ENCODE measurements around the gene PDCD4. TPM values are rescaled to one million over a fixed set of nuclear protein-coding genes. Genes with fewer than 3 reads are reported as not detected.

PDCD4 gene
- total and polyA plus RNA-seq, 2 of the 8 experiments (the other 6 are each of a cell fraction or from before 2014, with no cell fraction given): 3.3 to 26.8 TPM

DNA sequence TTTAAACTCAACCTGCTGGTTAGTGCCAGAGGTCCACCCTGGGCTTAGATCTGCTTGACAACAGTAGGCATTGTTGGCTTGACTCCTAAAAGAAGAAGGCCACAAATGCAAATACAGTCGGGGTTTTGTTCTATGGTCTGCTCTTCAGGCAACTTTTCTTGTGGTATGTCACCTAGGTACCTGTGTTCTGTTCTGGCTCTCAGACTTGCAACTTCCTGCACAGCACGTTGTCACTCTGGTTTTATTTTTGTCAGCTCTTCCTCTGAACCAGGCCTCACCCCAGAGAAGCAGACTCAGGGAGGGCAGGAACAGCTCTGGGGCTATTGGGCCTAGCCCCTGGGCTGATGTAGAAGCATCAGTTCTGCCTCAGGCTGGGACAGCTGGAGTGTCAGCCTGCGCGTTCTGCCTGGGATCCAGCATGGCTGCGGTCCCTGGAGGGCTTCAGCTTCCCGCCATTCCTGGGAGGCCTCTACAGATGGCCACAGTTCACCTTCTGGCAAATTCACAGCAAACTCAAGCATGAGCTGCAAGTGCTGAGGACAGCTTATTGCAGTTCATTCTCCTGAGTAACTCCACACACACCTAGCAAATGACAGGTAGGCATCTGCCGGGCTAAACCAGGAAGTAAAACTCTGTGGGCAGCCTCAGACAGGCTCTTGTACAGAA is 11.0 kb upstream of the PDCD4 start:
- Histone ChIP-seq H3K4me3 (ENCODE audit: extremely low read depth in 1 of 4, insufficient read depth in 2 of 4, low read depth in 3 of 4, low read length in 4 of 4) (no peak overlapping the region), H3K23me2 (ENCODE audit: low read depth, low read length) (no peaks in the 10 kb centered on the region; the same call in 1 of the 2 replicates), H4K91ac (replicated peaks; ENCODE audit: insufficient read length, low read length) (no peak overlapping the region), H3K4me1 (replicated peaks in 1 of 4; ENCODE audit: control insufficient read depth in 3 of 4, insufficient read depth in 4 of 4, low read length in 3 of 4) (no peaks in the 10 kb centered on the region), H3K79me1 (ENCODE audit: low read depth, low read length) (no peaks in the 10 kb centered on the region), H2AK5ac (ENCODE audit: low read depth, low read length) (no peak overlapping the region), H3K18ac (ENCODE audit: extremely low read depth, low read length) (no peak overlapping the region), H3K36me3 (ENCODE audit: control insufficient read depth in 2 of 4, insufficient read depth in 4 of 4, low read length in 3 of 4) (no peaks in the 10 kb centered on the region; a peak in 1 of 8 replicates), H3K9ac (replicated peaks in 1 of 4; ENCODE audit: extremely low read depth in 1 of 4, low read depth in 3 of 4, low read length in 3 of 4) (no peak overlapping the region), H3K79me2 (ENCODE audit: control insufficient read depth in 1 of 2, insufficient read depth in 2 of 2, low read length in 2 of 2) (no peaks in the 10 kb centered on the region), H3K56ac (replicated peaks; ENCODE audit: insufficient read length, low read depth, low read length) (no peak overlapping the region), H4K8ac (ENCODE audit: extremely low read depth, insufficient read depth, low read length) (peak overlapping the region; percentile 65), H2BK20ac (ENCODE audit: low read length) (no peak overlapping the region), H3K23ac (ENCODE audit: insufficient read length) (no peak overlapping the region), H3K9me3 (ENCODE audit: insufficient read depth in 2 of 2, low read depth in 1 of 2, low read length in 1 of 2) (no peaks in the 10 kb centered on the region), H3K4ac (replicated peaks; ENCODE audit: insufficient read length, low read depth, low read length) (no peak overlapping the region), H2BK120ac (replicated peaks; ENCODE audit: low read depth, low read length) (no peak overlapping the region), H2AFZ (ENCODE audit: low read length) (peak overlapping the region; percentile 81; the same call in 1 of the 2 replicates), H3K14ac (ENCODE audit: insufficient read length) (no peak overlapping the region), H3K27ac (ENCODE audit: low read depth, low read length) (no peak overlapping the region), H3K27me3 (replicated peaks in 1 of 4; ENCODE audit: control insufficient read depth in 3 of 4, extremely low read depth in 1 of 4, insufficient read depth in 3 of 4, low read length in 3 of 4) (no peaks in the 10 kb centered on the region), H2BK12ac (ENCODE audit: low read depth, low read length) (no peak overlapping the region), H2BK5ac (ENCODE audit: low read depth, low read length) (no peak overlapping the region), H4K5ac (ENCODE audit: insufficient read length, low read depth, low read length) (no peak overlapping the region), H2BK15ac (ENCODE audit: low read length) (no peak overlapping the region), H3K4me2 (ENCODE audit: insufficient read depth in 1 of 2, low read depth in 2 of 2, low read length in 2 of 2) (no peak overlapping the region), H4K20me1 (replicated peaks in 1 of 2; ENCODE audit: control insufficient read depth in 1 of 2, insufficient read depth in 2 of 2, low read length in 2 of 2) (no peaks in the 10 kb centered on the region)
- WGBS, 2 experiments (ENCODE audit: extremely low coverage in 1 of 2, insufficient coverage in 1 of 2, insufficient read length in 1 of 2, insufficient replicate concordance in 2 of 2, low coverage in 1 of 2, low lambda C conversion rate in 2 of 2, missing lambda C conversion rate in 1 of 2): 91% methylated on average over 7 of the region's 7 CpGs; no CpG with 5 or more reads in 1 of the 2 experiments
- ChIA-PET POLR2A (ENCODE audit: partially characterized antibody) (interaction anchor here (0.6 to 2.8 kb wide), 3 partner anchors 11 to 20 kb away, joined by 3 to 12 read pairs (median 4); partner anchors contain the start of gene PDCD4), CTCF (ENCODE audit: partially characterized antibody) (interaction anchor here (0.5 kb wide), 1 partner anchor 250 kb away, joined by 3 read pairs; no protein-coding TSS in a partner anchor)
- FAIRE-seq: no peak
- DNase-seq (ENCODE audit: low read depth in 1 of 2, low spot score in 2 of 2): peak in 1 of 2 experiments; percentile 35
- TF ChIP-seq TAF7 (optimal IDR thresholded peaks at IDR 0.05; ENCODE audit: borderline replicate concordance, low read depth, low read length) (no peak), HDAC2 (IDR thresholded peaks at IDR 0.05; ENCODE audit: borderline replicate concordance in 1 of 2, low read depth in 2 of 2, low read length in 2 of 2) (no peak), RBBP5 (IDR thresholded peaks at IDR 0.05; ENCODE audit: borderline replicate concordance, low read depth, low read length) (no peak), FOSL1 (IDR thresholded peaks at IDR 0.05; ENCODE audit: insufficient read depth, low read depth, low read length) (no peak), SRF (IDR thresholded peaks at IDR 0.05; ENCODE audit: low read depth, low read length) (no peak), SP1 (IDR thresholded peaks at IDR 0.05; ENCODE audit: low read depth, low read length) (no peak)
- TF ChIP-seq, protein P1, sequence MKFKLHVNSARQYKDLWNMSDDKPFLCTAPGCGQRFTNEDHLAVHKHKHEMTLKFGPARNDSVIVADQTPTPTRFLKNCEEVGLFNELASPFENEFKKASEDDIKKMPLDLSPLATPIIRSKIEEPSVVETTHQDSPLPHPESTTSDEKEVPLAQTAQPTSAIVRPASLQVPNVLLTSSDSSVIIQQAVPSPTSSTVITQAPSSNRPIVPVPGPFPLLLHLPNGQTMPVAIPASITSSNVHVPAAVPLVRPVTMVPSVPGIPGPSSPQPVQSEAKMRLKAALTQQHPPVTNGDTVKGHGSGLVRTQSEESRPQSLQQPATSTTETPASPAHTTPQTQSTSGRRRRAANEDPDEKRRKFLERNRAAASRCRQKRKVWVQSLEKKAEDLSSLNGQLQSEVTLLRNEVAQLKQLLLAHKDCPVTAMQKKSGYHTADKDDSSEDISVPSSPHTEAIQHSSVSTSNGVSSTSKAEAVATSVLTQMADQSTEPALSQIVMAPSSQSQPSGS (IDR thresholded peaks at IDR 0.05; ENCODE audit: low read length): no peak
- TF ChIP-seq, protein P2, sequence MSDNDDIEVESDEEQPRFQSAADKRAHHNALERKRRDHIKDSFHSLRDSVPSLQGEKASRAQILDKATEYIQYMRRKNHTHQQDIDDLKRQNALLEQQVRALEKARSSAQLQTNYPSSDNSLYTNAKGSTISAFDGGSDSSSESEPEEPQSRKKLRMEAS (IDR thresholded peaks at IDR 0.05): no peak
- TF ChIP-seq, protein P3, sequence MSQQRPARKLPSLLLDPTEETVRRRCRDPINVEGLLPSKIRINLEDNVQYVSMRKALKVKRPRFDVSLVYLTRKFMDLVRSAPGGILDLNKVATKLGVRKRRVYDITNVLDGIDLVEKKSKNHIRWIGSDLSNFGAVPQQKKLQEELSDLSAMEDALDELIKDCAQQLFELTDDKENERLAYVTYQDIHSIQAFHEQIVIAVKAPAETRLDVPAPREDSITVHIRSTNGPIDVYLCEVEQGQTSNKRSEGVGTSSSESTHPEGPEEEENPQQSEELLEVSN (IDR thresholded peaks at IDR 0.05): no peak
